NCI-H2029 treated with DMSO at 0.1 percent for 48 hours (cell line): ENCODE data around the gene POR.
"Not testable (repeated sequence)": the region's sequence is repeated elsewhere in the genome, so short reads cannot be mapped to it uniquely, and the experiment has no call there.

ENCODE experiments used
- DNase-seq: peaks from one replicate; lab custom pipeline; 2025; lab: John Stamatoyannopoulos, UW

POR gene

DNA sequence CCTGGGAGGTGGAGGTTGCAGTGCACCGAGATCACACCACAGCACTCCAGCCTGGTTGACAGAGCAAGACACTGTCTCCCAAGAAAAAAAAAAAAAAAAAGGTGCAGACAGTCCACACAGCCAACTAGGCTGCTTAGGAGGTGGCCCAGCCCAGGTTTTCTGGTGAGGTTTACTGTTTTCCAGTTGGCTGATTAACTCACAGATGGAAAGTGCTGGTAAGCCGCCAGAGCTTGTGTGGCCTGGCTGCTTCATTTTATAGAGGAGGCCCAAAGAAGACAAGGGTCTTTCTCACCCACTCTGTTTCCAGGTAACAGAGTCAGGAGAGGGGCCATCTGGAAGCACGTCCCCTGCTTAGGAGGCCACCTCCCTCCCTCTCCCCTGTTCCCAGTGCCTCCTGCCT lies 29.9 kb upstream of the POR start:
- DNase-seq, result no peak

DNA sequence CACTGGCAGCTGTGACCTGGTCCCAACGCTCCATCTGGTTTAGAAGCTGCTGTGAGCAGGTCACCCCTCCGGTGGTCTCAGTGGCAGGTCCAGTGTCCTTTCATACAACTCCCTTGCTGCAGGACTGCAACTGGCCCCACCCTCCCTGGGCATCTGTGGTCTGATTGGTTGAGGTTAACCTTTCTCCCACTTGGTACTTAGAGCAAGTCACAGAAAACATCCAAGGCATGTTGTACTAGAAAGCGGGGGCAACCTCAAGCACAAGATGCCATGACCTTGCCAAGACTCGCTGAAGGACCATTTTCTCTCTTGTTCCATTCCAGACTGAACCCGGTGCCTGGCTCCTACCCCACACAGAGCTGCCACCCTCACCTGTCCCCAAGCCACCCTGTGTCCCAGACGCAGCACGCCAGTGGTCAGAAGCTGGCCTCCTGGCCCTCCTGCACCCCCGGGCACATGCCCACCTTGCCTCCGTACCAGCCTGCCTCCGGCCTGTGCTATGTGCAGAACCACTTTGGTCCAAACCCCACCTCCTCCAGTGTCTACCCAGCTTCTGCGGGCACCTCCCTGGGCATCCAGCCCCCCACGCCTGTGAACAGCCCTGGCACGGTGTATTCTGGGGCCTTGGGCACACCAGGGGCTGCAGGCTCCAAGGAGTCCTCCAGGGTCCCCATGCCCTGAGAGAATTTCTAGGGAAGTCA lies 27.1 kb upstream of the POR start:
- DNase-seq, result no peak

GRCh38 chr7:75888464-75889222 lies 26.3 kb upstream of the POR start:
- DNase-seq, result no peak

- no peak for DNase-seq
These were observed 25.6 kb upstream of the POR start for GRCh38 chr7:75889223-75889825.

DNA sequence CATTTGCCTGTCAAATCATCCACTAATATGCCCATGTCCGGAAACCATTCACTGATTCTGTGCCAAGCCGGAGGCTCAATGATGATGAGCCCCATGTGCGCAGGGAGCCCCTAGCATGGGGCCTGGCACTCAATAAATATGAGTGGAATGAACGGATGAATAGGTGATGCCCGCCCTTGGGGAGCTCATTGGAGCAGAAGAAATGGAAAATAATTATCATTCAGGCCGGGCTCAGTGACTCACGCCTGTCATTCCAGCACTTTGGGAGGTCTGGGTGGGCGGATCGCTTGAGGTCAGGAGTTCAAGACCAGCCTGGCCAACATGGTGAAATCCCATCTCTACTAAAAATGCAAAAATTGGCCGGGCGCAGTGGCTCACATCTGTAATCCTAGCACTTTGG lies 25.1 kb upstream of the POR start:
- no peak for DNase-seq

GRCh38 chr7:75891237-75891636 lies 23.7 kb upstream of the POR start:
- DNase-seq, result not testable (repeated sequence)

DNA sequence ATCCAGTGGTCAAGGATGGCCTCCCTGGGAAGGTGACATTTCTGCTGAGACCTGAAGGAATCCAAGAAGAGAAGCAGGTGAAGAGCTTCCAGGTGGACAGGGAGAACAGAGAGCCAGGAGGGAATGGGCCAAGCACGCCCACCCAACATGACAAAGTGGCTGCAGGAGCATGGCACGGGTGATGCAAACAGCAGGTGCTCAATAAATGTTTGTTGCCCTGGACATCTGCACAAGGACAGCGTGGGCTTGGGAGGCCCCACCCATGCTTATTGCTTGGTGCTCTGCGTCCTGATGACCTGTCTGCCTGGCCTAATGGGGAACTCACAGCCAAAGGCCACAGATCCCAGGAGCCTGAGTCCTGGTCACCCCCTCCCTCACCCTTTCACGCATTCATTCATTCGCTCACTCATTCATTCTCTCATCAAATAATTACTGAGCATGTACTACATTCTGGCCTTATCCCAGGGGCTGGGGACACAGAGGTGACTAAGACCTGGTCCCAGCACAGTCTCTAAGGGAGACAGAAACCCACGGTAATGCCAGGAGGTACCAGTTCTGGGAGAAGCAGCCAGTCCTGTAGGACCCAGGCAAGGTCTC lies 23.0 kb upstream of the POR start:
- DNase-seq, result no peak

GRCh38 chr7:75892634-75893272 lies 22.2 kb upstream of the POR start:
- peak; percentile 28 for DNase-seq

GRCh38 chr7:75896803-75897327 lies 18.1 kb upstream of the POR start:
- DNase-seq, result no peak

DNA sequence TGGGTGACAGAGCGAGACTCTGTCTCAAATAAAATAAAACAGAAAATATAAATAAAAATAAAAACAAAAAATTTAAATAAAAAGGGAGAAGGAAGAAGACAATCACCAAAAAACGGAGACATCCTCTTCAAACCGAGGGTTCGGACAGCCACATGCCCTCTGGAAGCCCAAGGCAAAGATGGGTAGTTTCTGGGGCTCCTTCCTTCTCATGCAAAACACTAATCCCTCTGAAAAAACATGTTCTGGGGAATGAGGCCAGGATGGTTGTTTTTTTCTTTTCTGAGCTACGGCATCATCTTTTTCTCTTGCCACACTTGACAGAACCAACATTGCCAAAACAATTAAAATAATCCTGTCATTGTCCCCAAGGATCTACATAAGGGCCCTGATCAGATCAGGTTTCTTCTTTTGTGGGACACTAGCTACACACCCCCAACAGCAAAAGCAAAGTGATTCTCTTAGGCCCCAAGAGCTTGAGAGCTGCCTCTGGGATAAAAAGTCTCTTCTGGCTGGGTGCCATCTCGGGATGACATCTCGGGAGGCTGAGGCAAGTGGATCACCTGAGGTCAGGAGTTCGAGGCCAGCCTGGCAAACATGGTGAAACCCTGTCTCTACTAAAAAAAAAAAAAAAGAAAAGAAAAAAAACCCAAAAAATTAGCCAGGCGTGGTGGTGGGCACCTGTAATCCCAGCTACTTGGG lies 14.2 kb upstream of the POR start:
- DNase-seq, result peak; percentile 19

DNA sequence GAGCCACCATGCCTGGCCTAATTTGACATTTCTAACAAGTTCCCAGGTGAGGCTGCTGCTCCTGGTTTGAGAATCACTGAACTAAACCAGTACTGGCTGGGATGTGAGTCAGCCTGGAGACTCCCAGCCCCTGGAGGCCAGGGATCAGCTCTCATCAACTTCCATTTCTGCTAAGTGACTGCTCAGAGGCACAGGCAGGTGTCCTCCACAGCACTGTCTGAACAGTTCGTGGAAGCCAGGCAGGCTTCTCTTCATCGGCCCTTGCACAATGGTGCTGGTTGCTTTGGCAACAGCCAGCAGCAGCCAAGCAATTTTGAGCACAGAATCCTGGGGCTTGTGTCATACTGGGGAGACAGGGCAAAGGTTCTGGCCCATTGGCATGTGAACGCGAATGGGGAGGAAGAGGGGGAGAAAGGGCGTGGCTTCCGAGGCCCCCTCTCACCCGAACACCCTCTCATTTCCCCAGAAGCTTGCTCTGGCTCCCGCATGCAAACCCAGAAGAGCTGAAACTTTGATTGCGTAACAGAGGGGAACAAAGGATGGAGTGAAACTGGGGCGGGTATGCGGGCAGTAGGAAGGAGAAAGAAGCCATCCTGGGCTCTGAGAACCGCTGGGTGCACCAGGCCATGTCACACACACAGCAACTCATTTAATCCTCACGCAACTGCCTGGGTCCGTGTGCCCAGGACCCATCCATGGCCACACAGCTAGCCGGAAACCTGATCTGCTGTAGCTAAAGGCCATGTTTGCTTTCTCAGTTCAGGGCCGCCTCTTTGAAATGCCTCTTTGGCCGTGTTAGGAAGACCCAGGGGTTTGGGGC lies 9.0 kb upstream of the POR start:
- DNase-seq, result no peak

- no peak for DNase-seq
These were observed 7.8 kb upstream of the POR start for GRCh38 chr7:75906991-75907667.

DNA sequence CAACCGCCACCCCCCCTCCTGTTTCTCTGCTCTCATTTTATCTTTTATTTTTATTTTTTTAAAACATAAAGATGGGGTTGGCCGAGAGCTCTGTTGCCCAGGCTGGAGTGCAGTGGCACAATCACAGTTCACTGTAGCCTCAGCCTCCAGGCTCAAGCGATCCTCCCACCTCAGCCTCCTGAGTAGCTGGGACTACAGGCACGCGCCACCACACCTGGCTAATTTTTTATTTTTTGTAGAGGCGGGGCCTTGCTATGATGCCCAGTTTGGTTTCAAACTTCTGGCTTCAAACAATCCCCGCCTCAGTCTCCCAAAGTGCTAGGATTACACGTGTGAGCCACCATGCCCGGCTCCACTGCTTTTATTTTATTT lies 7.3 kb upstream of the POR start:
- DNase-seq, result not testable (repeated sequence)

DNA sequence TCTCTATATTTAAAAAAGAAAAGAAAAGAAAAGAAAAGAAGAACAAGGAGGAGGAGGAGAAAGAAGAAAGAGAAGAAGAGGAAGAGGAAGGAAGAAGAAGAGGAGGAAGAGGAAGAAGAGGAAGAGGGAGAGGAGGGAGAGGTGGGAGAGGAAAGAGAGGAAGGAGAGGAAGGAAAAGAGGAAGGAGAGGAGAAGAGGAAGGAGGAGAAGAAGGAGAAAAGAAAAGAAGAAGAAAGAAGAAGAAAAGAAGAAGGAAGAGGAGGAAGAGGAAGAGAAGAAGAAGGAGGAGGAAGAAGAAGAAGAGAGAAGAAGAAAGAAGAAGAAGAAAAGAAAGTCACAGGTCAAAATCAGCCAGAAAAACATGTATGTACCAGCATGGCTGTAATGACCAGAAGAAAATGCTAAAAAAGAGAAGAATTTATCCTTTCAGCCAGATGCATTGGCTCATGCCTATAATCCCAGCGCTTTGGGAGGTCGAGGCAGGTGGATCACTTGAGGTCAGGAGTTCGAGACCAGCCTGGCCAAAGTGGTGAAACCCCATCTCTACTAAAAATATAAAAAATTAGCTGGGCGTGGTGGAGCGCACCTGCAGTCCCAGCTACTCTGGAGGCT lies 5.3 kb upstream of the POR start:
- DNase-seq, result no peak

- not testable (repeated sequence) for DNase-seq
These were observed 3.8 kb upstream of the POR start for GRCh38 chr7:75911186-75911585.

- no peak for DNase-seq
These were observed 1.5 kb upstream of the POR start for GRCh38 chr7:75913437-75913836.

- no peak for DNase-seq
These were observed 743 bp upstream of the POR start for GRCh38 chr7:75914169-75914654.

- no peak for DNase-seq
These were observed 631 bp downstream of the POR start for GRCh38 chr7:75915416-75916156.

DNA sequence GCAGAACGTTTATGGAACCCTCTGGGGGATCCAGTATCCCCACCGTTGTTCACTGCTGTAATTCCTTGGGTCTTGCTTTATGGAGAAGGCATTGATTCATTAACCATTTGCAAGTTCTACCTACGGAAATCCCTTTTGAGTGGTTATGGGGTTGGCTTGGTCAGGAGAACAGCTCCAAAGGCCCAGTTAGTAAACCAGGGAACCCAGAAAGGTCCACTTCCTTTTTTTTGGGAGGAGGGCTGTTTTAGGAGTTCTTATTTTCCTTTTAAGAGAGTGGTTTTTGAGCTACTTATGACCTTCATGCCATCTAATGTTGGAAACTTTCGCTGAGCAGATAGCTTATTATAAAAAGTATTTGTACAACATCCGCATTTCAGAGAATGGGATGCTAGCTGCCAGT lies 1.3 kb downstream of the POR start:
- DNase-seq, result no peak
